ENCODE data around the gene SPSB2.

The SPSB2 gene

DNA sequence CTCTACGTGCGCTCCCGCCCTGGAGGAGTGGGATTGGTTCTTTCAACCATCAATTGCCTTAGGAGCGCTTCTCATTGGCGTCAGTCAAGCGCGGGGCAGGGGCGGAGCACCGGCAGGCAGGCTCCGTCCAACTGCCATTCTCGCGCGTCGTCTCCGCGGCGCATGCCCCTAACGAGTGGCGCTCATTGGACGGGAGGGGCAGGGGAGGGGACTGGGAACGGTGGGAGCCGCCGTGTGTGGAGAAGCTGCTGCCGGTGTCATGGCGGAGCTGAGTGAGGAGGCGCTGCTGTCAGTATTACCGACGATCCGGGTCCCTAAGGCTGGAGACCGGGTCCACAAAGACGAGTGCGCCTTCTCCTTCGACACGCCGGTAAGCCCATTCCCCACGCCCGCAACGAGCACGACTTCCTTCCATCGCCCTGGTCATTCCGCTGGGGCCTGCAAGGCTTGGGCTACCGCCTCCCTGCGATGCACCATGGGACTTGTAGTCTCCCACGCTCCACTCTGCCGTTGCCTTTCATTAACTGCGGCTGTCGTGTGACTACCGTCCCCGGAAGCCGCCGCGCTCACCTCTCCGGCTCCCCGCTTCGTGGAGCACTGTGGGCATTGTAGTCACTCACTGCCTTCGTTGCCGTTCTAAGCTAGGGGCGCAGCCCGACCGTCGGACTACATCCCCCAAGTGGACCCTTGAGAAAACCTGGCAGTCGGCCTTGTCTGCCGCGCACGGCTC is 21.0 kb downstream of the SPSB2 start, which contains the start of gene USP5:
Gene USP5, plus strand, starts transcription at position 230 of the 730 bp plus-strand sequence. Its CDS starts 30 bp downstream, at position 260.
- in situ Hi-C loops (cut with MboI; ENCODE audit: low sequenced_read_pairs) = no loop called here

DNA sequence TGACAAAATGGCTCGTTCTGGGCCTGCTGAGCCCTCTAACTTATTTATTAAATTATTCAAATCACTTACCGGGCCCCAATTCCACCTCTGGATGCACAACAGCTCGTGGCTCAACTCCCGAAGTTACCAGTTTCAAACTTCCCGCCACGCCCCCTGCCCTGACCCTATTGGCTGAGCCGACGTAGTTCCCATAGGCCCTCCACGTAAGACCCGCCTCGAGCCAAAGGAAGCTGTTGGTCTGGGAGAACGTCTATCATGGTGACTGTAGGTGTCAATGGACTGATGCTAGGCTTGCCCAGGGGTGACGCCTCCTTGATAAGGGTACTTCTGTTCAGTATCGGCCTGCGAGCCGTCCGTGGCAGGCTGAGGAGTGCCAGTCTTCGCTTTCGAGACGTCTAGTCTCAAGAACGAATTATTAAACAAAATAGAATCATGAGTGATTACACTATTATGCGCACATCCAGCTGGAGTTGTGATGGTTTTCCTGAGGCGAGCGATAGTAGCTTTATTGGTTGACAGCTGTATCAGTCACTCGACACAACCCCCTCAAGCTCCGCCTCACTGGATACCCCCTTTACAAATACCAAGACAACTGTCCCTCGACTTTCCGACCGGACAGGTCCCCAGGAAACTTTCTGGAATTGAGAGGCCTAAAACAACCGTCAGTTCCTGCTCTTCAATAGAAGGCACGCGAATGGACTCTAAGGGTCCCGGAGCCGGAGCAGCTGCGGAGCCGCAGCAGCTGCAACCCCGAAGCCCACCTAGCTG is 21.8 kb downstream of the SPSB2 start, which contains the start of gene CDCA3:
Gene CDCA3, minus strand, starts transcription at position 134 of the 768 bp plus-strand sequence. CDS start 334 bp downstream, outside the sequence.
- in situ Hi-C loops (cut with MboI; ENCODE audit: low sequenced_read_pairs) = no loop called here

DNA sequence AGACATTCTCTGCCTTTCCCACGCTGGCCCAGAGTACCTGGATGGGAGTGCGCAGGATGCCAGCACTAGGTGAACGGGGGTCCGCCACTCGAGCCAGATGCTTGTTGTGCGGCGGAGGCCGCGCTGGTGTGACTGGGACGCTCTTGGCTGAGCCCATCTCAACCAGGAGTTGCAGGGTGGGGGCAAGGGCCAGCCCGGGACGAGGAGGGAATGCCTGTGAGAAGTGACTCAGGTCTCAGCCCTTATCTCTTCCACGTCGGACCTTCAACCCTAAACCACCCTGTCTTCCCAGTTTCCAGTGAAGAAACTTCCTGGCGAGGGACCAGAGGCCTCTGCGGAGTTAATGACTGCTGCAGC is 22.3 kb downstream of the SPSB2 start:
- in situ Hi-C loops (cut with MboI; ENCODE audit: low sequenced_read_pairs) = no loop called here

DNA sequence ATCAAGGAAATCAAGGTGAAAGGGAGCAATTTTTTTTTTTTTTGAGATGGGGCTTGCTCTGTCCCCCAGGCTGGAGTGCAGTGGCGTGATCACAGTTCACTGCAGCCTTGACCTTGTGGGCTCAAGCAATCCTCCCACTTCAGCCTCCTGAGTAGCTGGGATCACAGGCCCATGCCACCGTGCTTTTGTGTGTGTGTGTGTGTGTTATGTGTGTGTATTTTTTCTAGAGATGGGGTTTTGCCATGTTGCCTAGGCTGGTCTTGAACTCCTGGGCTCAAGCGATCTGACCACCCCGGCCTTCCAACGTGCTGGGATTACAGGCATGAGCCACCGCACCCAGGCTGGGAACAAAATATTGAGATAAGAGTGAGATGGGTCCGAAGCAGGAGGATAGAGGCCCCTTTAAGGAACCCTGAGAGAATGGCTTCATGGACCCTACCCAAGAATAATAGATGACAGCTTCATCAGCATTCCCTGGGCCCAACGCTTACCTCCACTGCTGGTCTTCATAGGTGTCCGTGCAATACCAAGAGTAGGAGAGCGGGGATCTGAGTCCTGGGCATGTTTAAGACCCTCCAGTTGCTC is 23.0 kb downstream of the SPSB2 start:
- in situ Hi-C loops (cut with MboI; ENCODE audit: low sequenced_read_pairs) = no loop called here

DNA sequence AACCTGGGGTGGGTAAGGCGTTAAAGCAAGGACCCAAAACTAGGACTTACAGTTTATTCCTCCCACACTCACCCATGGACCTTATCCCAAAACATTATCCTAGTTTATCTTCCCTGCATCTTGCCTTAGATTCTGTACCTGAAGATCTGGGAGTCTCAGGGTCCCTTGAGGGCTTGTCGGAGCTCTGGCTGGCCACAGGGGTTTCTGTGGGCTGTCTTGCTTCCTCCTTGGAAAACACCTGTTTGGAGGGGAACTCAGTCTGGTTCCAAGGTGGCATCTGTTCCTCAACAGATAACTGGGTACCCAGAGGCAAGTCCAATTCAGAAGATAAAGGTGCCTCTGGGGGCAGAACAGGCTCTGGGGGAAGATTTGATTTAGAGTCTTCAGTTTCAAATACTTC is 23.7 kb downstream of the SPSB2 start:
- in situ Hi-C loops (cut with MboI; ENCODE audit: low sequenced_read_pairs) = no loop called here

DNA sequence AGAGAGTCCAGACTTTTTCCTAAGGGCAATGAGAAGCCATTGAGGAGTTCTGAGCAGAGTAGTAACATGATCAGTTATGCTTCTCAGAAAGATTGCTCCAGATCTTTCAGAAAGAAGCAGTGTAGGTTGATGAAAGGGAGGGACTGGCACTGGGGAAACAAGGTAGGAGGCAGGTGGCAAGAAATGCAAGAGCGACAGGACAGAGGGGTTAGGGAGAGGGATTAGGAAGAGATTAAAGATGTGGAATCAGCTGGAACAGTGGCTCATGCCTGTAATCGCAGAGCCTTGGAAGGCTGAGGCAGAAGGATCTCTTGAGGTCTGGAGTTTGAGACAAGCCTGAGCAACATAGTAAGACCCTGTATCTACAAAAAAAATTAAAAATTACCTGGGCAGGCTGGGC is 25.4 kb downstream of the SPSB2 start:
- in situ Hi-C loops (cut with MboI; ENCODE audit: low sequenced_read_pairs) = no loop called here

DNA sequence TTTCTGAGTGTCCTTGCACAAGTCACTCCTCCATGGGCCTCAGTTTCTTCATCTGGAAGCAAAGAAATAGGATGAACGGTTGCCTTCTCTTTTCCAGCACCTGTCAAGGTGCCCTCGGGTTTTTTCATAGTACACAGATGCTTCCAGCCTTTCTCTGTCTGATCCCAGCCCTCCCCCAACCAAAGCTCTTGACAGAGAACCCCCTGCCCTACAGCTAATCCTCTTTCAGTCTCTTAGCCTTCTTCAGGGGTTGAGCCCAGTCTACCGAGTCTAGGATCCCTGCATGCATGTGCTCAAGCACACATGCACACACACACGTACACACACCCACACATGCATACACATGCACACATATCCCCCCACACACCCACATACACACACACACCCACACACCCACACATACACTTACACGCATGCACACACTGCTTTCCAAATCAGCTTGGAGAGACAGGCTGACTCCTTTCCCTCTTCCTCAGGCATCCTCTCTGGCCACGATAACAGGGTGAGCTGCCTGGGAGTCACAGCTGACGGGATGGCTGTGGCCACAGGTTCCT is 26.7 kb downstream of the SPSB2 start:
- in situ Hi-C loops (cut with MboI; ENCODE audit: low sequenced_read_pairs) = no loop called here

DNA sequence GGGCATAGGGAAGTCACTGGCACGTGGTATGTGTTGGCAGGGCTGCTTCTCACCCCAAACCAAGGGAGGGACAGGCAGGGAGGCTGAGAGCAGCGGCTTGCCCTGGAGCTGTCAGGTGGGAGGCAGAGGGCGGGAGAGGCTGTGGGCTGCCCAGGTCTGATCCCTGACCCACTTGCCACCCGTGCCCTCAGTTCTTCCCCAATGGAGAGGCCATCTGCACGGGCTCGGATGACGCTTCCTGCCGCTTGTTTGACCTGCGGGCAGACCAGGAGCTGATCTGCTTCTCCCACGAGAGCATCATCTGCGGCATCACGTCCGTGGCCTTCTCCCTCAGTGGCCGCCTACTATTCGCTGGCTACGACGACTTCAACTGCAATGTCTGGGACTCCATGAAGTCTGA is 27.7 kb downstream of the SPSB2 start:
- in situ Hi-C loops (cut with MboI; ENCODE audit: low sequenced_read_pairs) = no loop called here

DNA sequence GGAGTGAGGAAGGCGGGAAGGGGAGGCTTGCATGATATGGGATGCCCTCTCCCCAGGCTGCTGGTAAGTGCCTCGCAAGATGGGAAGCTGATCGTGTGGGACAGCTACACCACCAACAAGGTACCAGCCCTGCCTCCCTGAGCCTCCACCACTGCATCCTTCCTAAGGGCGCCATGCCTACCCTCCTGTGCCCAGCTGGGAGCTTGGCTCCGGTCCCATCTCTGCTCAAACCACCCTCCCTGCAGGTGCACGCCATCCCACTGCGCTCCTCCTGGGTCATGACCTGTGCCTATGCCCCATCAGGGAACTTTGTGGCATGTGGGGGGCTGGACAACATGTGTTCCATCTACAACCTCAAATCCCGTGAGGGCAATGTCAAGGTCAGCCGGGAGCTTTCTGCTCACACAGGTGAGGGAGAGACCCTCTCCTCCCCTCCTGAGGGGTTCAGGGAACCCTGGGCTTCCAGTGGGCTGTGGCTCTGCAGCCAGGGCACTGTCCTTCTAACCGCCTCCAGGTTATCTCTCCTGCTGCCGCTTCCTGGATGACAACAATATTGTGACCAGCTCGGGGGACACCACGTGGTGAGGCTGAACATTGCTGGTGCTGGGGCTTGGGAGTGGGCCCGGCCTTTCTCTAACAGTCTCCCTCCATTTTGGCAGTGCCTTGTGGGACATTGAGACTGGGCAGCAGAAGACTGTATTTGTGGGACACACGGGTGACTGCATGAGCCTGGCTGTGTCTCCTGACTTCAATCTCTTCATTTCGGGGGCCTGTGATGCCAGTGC is 29.8 kb downstream of the SPSB2 start:
- in situ Hi-C loops (cut with MboI; ENCODE audit: low sequenced_read_pairs) = no loop called here

DNA sequence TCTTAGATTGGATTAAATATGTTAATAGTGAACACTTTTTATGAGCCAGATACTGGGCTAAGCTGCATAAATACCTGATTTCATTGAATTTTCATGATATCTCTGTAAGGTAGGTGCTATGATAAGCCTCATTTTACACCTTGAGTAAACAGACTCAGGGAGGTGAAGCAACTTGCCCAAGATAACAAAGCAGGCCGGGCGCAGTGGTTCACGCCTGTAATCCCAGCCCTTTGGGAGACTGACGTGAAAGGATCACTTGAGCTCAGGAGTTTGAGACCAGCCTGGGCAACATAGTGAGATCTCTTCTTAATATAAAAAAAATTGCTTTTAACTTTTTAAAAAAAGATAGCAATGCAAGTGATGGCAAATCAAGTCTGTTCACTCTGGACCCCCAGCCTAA is 31.0 kb downstream of the SPSB2 start:
- in situ Hi-C loops (cut with MboI; ENCODE audit: low sequenced_read_pairs) = no loop called here

DNA sequence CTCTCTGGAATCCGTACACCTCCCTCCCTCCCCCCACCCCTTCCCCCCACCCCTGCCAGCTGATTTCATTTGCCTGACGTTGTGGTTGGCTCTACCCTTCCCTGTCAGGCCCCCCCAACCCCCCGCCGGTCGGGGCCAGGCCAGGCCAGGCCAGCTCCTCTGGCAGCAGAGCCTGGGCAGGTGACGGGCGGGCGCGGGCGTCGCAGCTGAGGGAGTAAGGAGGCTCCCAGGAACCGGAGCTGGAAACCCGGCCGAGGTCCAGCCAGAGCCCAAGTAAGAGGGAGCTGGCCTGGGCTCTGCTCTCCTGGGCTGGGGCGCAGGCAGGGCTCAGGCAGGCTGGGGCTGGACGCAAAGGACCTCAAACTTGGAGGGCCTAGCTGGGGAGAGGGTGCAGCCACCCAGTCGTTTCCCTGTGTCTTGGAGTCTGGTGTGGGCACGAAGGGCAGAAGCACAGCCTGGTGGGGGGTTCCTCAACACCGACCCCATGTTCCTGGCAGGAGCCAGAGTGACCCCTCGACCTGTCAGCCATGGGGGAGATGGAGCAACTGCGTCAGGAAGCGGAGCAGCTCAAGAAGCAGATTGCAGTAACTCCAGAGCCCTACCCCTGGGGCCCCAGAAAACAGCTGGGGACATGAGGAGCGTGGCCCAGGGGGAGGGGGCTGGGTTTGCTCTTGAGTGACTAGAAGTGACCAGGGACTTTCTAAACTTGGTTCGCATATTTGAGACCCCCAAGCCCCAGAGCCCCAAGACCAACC is 32.2 kb downstream of the SPSB2 start, which contains the start of gene GNB3:
Gene GNB3, plus strand, starts transcription at position 165 of the 755 bp plus-strand sequence. Its CDS starts 363 bp downstream, at position 528.
- in situ Hi-C loops (cut with MboI; ENCODE audit: low sequenced_read_pairs) = no loop called here

DNA sequence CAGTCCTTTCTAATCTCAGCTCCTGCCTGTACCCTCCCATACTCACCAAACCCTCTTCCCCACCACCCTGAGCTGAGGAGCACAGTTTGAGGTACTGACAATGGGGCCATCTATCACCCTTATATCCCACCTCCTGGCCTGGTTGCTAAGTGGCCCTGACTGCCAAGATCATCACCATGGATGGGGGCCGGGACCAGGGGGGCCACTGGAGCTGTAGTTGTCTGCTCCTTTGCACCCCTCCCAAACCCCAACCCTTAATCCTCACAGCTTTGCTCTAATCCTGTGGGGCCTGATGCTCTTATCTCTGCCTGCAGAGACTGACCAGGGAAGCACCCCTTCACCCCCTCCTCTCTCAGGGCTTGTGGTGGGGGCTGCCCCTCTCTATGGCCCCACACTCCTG is 32.8 kb downstream of the SPSB2 start:
- in situ Hi-C loops (cut with MboI; ENCODE audit: low sequenced_read_pairs) = no loop called here

DNA sequence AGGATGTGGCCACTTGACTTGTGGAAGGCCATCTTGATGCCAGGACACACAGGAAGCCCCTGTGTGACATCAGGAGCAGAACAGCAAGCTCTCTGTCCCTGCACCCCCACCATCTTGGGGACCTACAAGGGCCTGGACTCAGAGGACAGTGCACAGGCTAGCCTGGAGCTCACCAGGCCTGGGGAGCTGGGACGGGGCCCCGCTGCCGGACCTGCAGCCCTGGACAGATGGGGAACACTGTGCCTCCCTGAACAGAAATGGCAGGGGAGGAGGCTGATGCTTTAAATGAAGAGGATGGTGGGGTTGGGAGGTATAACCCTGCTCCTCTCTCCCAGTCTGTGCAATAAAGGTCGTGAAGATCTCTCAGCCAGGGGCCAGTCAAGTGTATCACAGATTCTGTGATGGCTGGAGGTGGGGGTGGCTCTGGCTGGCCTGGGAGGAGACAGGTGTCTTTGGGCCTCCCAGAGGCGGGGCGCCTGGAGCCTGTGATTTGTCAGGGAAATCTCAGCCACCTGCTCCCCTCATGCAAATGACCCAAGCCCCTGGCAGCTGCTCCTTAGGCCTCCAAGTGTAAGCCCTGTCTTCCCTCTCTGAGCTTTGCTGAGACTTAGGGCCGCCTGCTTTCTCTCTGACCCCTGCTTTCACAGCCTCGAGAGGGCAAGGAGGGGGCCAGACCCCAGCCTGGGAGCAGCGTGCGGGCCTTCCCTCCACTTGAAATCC is 33.5 kb downstream of the SPSB2 start:
- in situ Hi-C loops (cut with MboI; ENCODE audit: low sequenced_read_pairs) = no loop called here

DNA sequence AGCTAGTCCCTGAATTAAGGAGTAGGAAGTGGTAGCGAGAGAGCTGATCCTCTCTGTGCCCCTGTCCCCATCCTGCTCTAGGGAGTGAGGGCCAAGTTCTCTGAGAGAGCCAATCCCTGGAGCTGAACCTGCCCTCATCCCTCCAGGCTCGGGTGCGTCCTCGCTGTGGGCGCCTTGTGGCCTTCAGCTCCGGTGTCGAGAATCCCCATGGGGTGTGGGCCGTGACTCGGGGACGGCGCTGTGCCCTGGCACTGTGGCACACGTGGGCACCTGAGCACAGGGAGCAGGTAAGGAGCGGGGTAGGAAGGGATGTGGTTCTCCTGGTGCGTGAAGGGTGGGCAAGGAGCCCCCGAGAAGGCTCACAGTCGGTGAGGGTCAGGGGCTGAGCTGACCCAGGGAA is 34.2 kb downstream of the SPSB2 start:
- in situ Hi-C loops (cut with MboI; ENCODE audit: low sequenced_read_pairs) = no loop called here

DNA sequence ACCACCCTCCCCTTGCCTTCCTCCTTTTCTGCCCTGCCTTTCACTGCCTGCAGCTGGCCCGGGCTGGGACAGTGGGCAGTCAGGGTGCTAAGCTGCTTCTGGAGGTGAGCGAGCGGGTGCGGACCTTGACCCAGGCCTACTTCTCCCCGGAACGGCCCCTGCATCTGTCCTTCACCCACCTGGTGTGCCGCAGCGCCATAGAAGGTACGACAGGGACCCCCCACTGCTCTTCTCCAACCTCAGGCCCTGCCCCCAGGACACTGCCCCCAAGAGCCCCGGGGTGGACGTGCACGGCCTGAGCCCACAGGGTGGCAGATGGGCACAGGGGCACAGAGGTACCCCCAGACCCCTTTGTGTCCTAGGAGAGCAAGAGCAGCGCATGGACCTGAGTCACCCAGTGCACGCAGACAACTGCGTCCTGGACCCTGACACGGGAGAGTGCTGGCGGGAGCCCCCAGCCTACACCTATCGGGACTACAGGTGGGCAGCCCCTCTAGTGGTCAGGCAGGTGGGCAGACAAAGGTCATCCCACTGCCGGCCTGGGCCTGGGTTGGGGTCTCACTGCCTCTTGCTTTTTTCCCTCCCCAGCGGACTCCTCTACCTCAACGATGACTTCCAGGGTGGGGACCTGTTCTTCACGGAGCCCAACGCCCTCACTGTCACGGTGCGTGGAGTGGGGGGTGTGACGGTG is 35.6 kb downstream of the SPSB2 start:
- in situ Hi-C loops (cut with MboI; ENCODE audit: low sequenced_read_pairs) = no loop called here

DNA sequence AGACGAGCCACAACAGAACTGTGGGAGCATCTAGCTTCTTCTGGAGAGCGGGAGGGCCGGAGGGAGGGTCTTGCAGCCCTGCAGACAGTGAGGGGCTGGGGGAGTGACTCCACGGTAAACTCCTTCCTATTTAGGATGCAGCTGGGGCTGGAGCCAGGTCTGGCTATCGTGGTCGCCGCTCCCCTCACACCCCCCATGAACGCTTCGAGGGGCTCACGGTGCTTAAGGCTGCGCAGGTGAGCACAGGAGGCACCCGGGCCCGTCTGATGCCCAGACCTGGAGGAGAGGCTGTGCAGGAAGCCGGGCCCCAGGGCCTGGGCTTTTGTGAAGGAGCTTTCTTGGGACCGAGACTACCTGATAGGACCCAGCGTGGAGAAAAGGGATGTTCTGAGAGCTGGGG is 36.3 kb downstream of the SPSB2 start:
- in situ Hi-C loops (cut with MboI; ENCODE audit: low sequenced_read_pairs) = no loop called here

DNA sequence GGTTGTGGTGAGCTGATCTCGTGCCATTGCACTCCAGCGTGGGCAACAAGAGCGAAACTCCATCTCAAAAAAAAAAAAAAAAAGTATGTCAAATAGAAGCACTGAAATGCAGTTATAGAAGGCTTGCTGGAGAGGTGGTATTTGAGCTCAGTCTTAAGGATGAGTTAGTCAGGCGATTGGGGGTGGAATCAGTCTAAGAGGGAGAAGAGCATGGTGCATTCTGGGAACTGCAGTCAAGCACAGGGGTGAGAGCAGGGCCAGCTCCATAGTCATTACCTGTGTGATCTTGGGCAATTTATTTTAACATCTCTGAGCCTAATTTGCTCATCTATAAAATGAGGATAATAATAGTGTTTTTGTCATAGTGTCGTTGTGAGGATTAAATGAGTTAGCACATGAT is 38.2 kb downstream of the SPSB2 start:
- in situ Hi-C loops (cut with MboI; ENCODE audit: low sequenced_read_pairs) = no loop called here

DNA sequence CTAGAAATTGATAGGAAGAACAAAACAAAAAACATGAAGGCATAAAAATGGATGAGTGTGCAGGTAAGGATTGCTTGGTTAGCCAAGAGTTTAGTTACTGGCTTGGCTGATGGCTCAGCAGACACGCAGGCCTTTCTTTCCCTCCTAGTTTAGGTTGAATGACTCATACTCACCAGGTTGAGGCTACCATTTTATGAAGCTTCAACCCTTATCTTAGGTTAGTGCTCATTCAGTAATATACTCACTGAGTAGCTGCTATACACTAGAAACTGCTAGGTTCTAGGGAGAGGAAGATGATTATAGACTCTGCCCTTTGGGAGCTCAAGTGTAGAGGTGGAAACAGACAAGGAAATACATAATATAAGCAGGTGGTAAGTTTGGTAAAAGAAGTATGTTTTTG is 38.8 kb downstream of the SPSB2 start:
- in situ Hi-C loops (cut with MboI; ENCODE audit: low sequenced_read_pairs) = no loop called here

All from hTERT RPE-1 (cell line).